Measurements from ENCODE around the gene ST3GAL6.

ST3GAL6 gene, protein sequence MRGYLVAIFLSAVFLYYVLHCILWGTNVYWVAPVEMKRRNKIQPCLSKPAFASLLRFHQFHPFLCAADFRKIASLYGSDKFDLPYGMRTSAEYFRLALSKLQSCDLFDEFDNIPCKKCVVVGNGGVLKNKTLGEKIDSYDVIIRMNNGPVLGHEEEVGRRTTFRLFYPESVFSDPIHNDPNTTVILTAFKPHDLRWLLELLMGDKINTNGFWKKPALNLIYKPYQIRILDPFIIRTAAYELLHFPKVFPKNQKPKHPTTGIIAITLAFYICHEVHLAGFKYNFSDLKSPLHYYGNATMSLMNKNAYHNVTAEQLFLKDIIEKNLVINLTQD

GRCh38 chr3:98763076-98763475 lies at the start of gene ST3GAL6:
TSS of gene ST3GAL6 (plus strand) at chr3:98763340. CDS start at chr3:98768441, 5,101 bp downstream.
- DNase-seq: peak; percentile 35

- no peak for DNase-seq
Measured at GRCh38 chr3:98713984-98714383, 49.2 kb upstream of the ST3GAL6 start.

- no peak for DNase-seq
Measured at GRCh38 chr3:98717584-98717983, 45.6 kb upstream of the ST3GAL6 start.

DNA sequence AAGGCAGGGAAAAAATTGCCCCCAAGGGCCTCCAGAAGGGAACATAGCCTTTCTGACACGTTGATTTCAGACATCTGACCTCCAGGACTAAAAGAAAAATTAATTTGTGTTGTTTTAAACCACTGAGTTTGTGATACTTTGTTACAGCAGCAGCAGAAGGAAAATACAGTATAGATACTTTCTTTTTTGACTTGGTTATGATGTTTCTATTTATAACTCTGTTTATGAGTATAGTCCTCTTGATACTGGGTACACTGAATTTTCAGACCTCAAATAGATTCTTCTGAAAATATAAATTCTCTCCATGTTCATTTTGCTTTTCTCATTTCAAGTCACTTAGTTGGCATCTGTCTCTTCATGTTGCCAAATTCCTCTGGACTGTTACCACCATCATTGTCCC lies 44.4 kb upstream of the ST3GAL6 start:
- no peak for DNase-seq

DNA sequence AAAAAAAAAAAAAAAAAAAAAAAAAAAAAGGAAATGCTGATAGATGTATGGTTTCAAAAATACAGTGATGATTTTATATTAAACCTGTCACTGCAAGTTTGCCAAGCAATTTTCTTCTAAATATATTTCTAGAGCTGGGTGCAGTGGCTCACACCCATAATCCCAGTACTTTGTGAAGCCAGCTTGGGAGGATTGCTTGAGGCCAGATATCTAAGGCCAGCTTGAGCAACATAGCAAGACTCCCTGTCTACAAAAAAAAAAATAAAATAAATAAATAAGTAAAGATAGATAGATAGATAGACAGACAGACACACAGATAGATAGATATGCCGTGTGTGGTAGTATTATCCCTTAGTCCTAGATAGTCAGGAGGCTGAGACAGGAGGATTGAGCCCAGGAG lies 41.4 kb upstream of the ST3GAL6 start:
- DNase-seq: no peak

GRCh38 chr3:98722389-98722788 lies 40.8 kb upstream of the ST3GAL6 start:
- no peak for DNase-seq

GRCh38 chr3:98725352-98725751 lies 37.8 kb upstream of the ST3GAL6 start:
- no peak for DNase-seq

GRCh38 chr3:98726084-98726483 lies 37.1 kb upstream of the ST3GAL6 start:
- DNase-seq: peak; percentile 85

- no peak for DNase-seq
Measured at GRCh38 chr3:98727638-98728037, 35.5 kb upstream of the ST3GAL6 start.

GRCh38 chr3:98728672-98729071 lies 34.5 kb upstream of the ST3GAL6 start:
- no peak for DNase-seq

DNA sequence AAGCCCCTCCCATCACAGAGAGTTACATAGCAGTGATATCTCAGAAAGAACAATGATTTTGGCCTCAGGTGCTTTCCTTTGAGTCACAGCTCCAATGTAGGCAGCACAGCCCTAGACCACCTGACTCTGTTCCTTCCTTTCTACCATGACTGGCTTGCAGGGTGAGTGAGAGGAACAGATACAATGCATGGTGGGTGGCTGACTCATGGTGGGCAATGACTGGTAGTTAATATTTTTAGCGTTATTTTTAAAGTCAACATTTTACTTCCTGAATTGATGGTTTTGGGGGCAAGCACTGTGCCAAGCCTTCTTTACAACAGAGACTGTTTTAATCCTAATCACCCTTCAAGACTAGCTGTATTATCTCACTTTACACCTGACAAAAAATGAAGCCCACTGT lies 32.8 kb upstream of the ST3GAL6 start:
- DNase-seq: no peak

GRCh38 chr3:98730886-98731537 lies 32.1 kb upstream of the ST3GAL6 start:
- DNase-seq: no peak

- DNase-seq: no peak
Measured at GRCh38 chr3:98731720-98732285, 31.3 kb upstream of the ST3GAL6 start.

DNA sequence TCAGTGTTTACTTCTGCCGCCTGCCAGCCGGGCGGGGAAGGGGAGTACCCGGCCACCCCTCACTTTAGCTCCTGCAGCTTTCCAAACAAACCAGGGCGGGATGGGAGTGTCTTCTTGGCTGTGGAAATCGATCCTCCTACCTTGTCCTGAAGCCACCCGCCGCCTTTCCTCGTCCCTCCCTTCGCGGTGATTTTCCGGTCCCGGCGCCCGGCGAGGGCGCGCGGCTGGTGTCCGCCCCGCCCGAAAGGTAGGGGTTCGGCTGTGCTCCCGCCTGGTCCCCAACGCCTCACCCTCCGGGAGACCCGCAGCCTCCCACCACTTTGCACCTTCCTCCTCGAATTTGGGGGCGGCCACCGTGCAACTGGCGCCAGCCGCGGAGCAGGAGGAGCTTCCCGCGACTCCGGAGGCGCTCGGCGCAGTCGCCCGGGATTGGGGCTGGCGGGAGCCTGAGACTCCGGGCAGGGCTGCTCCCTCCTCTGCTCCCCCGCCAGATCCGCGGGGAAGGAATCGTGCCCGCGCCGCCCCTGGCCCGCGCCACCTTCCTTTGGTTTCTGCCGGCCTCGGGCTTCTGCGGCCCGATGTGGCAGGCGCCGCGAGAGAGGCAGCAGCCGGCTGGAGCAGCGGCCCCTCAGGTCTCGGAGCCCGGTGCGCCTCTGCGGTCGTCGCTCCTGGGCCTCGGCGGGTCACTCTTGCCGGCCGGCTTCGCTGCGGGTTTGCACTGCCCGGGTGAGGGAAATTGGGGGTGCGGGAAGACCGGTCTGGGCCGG lies 30.7 kb upstream of the ST3GAL6 start:
- peak; percentile 11 for DNase-seq

GRCh38 chr3:98733053-98733811 lies 29.9 kb upstream of the ST3GAL6 start:
- no peak for DNase-seq

- no peak for DNase-seq
Measured at GRCh38 chr3:98733812-98734281, 29.3 kb upstream of the ST3GAL6 start.

- DNase-seq: no peak
Measured at GRCh38 chr3:98734306-98734705, 28.8 kb upstream of the ST3GAL6 start.

GRCh38 chr3:98734735-98735134 lies 28.4 kb upstream of the ST3GAL6 start:
- DNase-seq: peak; percentile 47

DNA sequence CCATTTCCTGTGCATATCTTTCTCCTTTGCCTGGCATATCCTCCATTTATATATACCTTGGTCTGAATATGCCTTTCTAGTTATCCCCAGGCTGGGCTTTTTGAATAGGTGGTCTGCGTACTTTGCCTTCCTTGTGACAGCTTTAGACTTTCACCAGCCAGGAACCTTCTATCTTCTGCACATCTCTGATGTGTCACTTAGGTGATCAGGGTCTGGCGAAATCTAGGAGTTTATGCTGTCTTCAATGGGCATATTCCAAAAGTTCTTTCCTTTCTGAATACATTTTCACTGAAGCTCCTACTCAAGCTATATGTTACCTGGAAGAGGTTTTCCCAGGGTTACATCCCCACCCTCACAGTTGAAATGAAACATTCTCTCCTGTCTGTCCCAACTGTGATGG lies 27.8 kb upstream of the ST3GAL6 start:
- DNase-seq: no peak

DNA sequence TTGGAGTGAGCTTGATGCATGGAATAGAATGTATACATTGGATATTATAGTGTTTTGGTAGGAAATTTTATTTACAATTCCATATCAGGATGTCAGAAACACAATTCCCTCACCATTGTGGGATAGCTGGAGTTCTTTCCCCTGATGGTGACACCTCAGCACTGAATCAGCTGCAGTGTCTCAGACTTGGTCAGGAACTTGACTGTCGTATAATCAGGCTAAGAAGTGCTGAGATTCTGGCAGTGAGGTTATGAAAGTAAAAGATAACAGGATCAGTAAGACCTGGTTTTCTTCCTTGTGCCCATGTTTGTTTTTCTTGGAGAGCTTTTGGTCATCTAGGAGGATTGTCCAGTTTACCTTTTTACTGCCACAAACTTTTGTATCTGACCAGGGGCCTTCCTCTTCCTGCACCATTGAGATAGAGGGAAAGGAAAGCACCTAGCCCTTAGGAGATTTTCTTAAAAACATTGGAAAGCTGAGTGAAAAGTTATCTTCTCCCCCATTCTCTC lies 27.3 kb upstream of the ST3GAL6 start:
- DNase-seq: no peak

DNA sequence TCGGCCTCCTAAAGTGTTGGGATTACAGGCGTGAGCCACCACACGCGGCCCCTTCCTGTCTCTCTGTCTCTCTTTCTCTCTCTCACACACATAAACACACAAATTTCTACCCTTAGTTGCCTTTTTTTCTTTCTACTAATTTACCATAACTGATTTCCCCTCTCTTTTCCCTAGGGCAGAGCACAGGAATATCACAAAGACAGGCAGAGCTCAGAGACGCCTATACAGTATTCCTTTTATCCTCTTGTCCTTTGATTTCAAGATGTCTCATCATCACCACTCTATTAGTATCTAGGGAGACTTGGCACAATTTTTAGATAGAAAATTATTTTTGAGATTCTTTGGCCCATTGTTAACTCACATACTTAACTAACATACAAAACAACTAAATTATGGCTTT lies 25.8 kb upstream of the ST3GAL6 start:
- no peak for DNase-seq

DNA sequence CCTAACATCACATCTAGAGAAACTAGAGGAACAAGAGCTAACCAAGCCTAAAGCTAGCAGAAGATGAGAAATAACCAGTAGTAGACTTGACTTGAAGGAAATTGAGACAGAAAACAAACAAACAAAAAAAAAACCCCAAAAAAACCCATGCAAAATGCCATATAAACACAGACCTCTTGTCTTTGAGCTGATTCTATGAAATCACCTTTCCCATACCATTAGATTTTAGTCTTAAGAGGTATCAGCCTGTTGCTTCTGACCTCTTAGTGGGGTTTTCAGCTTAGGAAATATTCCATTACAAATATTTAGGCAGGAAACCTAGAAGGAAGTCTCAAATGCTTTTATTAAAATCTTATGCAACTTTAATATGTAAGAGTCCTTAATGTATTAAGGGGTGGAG lies 23.9 kb upstream of the ST3GAL6 start:
- no peak for DNase-seq
